Measurements from ENCODE around the gene SEMA4D. TPM values are rescaled to one million over a fixed set of nuclear protein-coding genes. Genes with fewer than 3 reads are reported as not detected.

The SEMA4D gene
- total and polyA plus RNA-seq, 2 donors from 2014 or later: 18.9 to 147 TPM

- H3K4me3 ChIP-seq (ENCODE audit: low read length in 3 of 3): no peak overlapping the region
- peaks cover 7 to 13% (median 9%) of the 10 kb centered on the region in 3 donors for H3K4me1 ChIP-seq (ENCODE audit: control insufficient read depth in 2 of 3, insufficient read depth in 2 of 3, low read depth in 1 of 3, low read length in 3 of 3)
- H3K27me3 ChIP-seq (ENCODE audit: control insufficient read depth, insufficient read depth, low read length): no peaks in the 10 kb centered on the region
- H3K9me3 ChIP-seq (ENCODE audit: control insufficient read depth in 2 of 3, insufficient read depth in 1 of 3, low read length in 3 of 3): no peaks in the 10 kb centered on the region
- FAIRE-seq: no peak
- no peak overlapping the region for H3K9ac ChIP-seq (ENCODE audit: low read length in 3 of 3)
- no peak for DNase-seq
- H3K36me3 ChIP-seq (ENCODE audit: control insufficient read depth in 2 of 3, insufficient read depth in 3 of 3, low read length in 3 of 3): no peaks in the 10 kb centered on the region
- H3K27ac ChIP-seq (ENCODE audit: low read depth in 2 of 2, low read length in 2 of 2): no peak overlapping the region
- intact Hi-C loops (cut with DNase I): no loop called here
- TF ChIP-seq CTCF (IDR thresholded peaks at IDR 0.05; ENCODE audit: borderline replicate concordance, extremely low read depth, insufficient read depth): no peak
These were observed 38.7 kb upstream of the SEMA4D start for GRCh38 chr9:89536600-89536999.

- no peaks in the 10 kb centered on the region for H3K36me3 ChIP-seq (ENCODE audit: control insufficient read depth in 2 of 3, insufficient read depth in 3 of 3, low read length in 3 of 3)
- no peaks in the 10 kb centered on the region for H3K9me3 ChIP-seq (ENCODE audit: control insufficient read depth in 2 of 3, insufficient read depth in 1 of 3, low read length in 3 of 3)
- FAIRE-seq (no peak), DNase-seq (no peak)
- H3K9ac ChIP-seq (ENCODE audit: low read length in 3 of 3): no peak overlapping the region
- intact Hi-C loops (cut with DNase I): no loop called here
- no peak overlapping the region for H3K4me3 ChIP-seq (ENCODE audit: low read length in 3 of 3)
- no peak for TF ChIP-seq CTCF (IDR thresholded peaks at IDR 0.05; ENCODE audit: borderline replicate concordance, extremely low read depth, insufficient read depth)
- H3K4me1 ChIP-seq (ENCODE audit: control insufficient read depth in 2 of 3, insufficient read depth in 2 of 3, low read depth in 1 of 3, low read length in 3 of 3): peaks cover 7 to 13% (median 9%) of the 10 kb centered on the region in 3 donors
- H3K27ac ChIP-seq (ENCODE audit: low read depth in 2 of 2, low read length in 2 of 2): no peak overlapping the region
- no peaks in the 10 kb centered on the region for H3K27me3 ChIP-seq (ENCODE audit: control insufficient read depth, insufficient read depth, low read length)
These were observed 38.2 kb upstream of the SEMA4D start for GRCh38 chr9:89536145-89536574.

- Histone ChIP-seq H3K9ac (ENCODE audit: low read length in 3 of 3) (no peak overlapping the region), H3K36me3 (ENCODE audit: control insufficient read depth in 2 of 3, insufficient read depth in 3 of 3, low read length in 3 of 3) (no peaks in the 10 kb centered on the region), H3K27me3 (ENCODE audit: control insufficient read depth, insufficient read depth, low read length) (no peaks in the 10 kb centered on the region), H3K4me3 (ENCODE audit: low read length in 3 of 3) (no peak overlapping the region), H3K9me3 (ENCODE audit: control insufficient read depth in 2 of 3, insufficient read depth in 1 of 3, low read length in 3 of 3) (no peaks in the 10 kb centered on the region), H3K4me1 (ENCODE audit: control insufficient read depth in 2 of 3, insufficient read depth in 2 of 3, low read depth in 1 of 3, low read length in 3 of 3) (peaks cover 7 to 13% (median 9%) of the 10 kb centered on the region in 3 donors), H3K27ac (ENCODE audit: low read depth in 2 of 2, low read length in 2 of 2) (no peak overlapping the region)
- intact Hi-C loops (cut with DNase I): no loop called here
- DNase-seq: no peak
- no peak for FAIRE-seq
- TF ChIP-seq CTCF (IDR thresholded peaks at IDR 0.05; ENCODE audit: borderline replicate concordance, extremely low read depth, insufficient read depth): no peak
These were observed 37.5 kb upstream of the SEMA4D start for GRCh38 chr9:89535461-89535860.

Data from kidney (tissue), 14 donors.